Measurements from ENCODE around the gene CENPX. TPM values are rescaled to one million over a fixed set of nuclear protein-coding genes. Genes with fewer than 3 reads are reported as not detected.
A peak's percentile ranks its signal among the peaks of the same experiment; 100 is the strongest.

The CENPX gene
- total RNA-seq, 4 donors from 2014 or later: 85.4 to 131 (median 104) TPM

- Histone ChIP-seq H3K27ac (no peak overlapping the region), H3K36me3 (no peaks in the 10 kb centered on the region), H3K9me3 (no peaks in the 10 kb centered on the region), H3K4me1 (peaks cover 12 to 38% (median 31%) of the 10 kb centered on the region in 4 donors), H3K27me3 (peaks cover 9% of the 10 kb centered on the region), H3K4me3 (no peak overlapping the region)
- intact Hi-C loops (cut with DNase I; ENCODE audit: low total_unique reads): loop anchor here (5.0 kb wide), 1 partner anchor 472 kb away; no protein-coding TSS in a partner anchor
- DNase-seq: no peak
- no peak for TF ChIP-seq EP300 (IDR thresholded peaks at IDR 0.05; ENCODE audit: low read depth)
- no peak for TF ChIP-seq CTCF (IDR thresholded peaks at IDR 0.05)
- TF ChIP-seq POLR2A (IDR thresholded peaks at IDR 0.05): no peak
- TF ChIP-seq POLR2AphosphoS5 (IDR thresholded peaks at IDR 0.05): no peak
- WGBS, 2 donors (ENCODE audit: low coverage in 1 of 2): 89 to 90% methylated on average over 7 to 23 of the region's 23 CpGs
- in situ Hi-C loops (cut with MboI; ENCODE audit: low pct_ligation_motif_present in 1 of 4, low pct_unique_long_range_greater_than_20kb in 1 of 4, low sequenced_read_pairs in 3 of 4): loop anchor here in 3 of 4 donors (10.0 to 25.0 kb wide), 2 partner anchors 120 to 128 kb away; no protein-coding TSS in a partner anchor
These were observed 11.8 kb upstream of the CENPX start for GRCh38 chr17:82034371-82035011.

DNA sequence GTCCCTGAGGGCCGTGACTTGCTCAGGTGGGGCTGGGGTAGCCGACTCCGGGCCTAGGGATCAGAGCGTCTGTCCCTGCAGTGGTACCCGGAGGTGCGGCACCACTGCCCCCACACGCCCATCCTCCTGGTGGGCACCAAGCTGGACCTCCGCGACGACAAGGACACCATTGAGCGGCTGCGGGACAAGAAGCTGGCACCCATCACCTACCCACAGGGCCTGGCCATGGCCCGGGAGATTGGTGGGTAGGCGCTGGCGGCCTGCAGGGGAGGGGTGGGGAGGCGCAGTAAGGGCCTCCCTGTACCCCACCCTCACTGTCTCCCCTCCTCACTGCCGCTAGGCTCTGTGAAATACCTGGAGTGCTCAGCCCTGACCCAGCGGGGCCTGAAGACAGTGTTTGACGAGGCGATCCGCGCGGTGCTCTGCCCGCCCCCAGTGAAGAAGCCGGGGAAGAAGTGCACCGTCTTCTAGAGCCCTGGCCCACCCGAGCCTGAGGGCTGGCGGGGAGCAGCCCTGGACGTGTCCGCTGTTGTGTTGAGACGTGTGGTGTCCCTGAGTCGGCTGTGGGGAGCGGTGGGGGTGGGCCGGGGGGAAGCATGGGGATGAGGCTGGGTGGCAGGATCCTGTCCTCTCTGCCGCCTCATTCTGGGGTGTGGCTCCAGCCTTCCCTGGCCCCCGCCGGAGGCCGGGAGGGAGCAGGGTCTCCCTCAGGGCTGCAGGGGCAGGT is 10.8 kb upstream of the CENPX start:
- H3K4me3 ChIP-seq: no peak overlapping the region
- H3K36me3 ChIP-seq: no peaks in the 10 kb centered on the region
- H3K4me1 ChIP-seq: peaks cover 12 to 38% (median 31%) of the 10 kb centered on the region in 4 donors
- no peak for TF ChIP-seq EP300 (IDR thresholded peaks at IDR 0.05; ENCODE audit: low read depth)
- TF ChIP-seq POLR2A (IDR thresholded peaks at IDR 0.05): no peak
- TF ChIP-seq POLR2AphosphoS5 (IDR thresholded peaks at IDR 0.05): no peak
- TF ChIP-seq CTCF (IDR thresholded peaks at IDR 0.05): no peak
- no peak overlapping the region for H3K27ac ChIP-seq
- peaks cover 9% of the 10 kb centered on the region for H3K27me3 ChIP-seq
- DNase-seq: no peak
- in situ Hi-C loops (cut with MboI; ENCODE audit: low pct_ligation_motif_present in 1 of 4, low pct_unique_long_range_greater_than_20kb in 1 of 4, low sequenced_read_pairs in 3 of 4): loop anchor here in 3 of 4 donors (10.0 to 25.0 kb wide), 2 partner anchors 121 to 129 kb away; no protein-coding TSS in a partner anchor
- 73 to 95% methylated on average over 3 to 36 of the region's 38 CpGs for WGBS, 2 donors (ENCODE audit: low coverage in 1 of 2)
- H3K9me3 ChIP-seq: no peaks in the 10 kb centered on the region
- intact Hi-C loops (cut with DNase I; ENCODE audit: low total_unique reads): loop anchor here (5.0 kb wide), 1 partner anchor 471 kb away; no protein-coding TSS in a partner anchor

DNA sequence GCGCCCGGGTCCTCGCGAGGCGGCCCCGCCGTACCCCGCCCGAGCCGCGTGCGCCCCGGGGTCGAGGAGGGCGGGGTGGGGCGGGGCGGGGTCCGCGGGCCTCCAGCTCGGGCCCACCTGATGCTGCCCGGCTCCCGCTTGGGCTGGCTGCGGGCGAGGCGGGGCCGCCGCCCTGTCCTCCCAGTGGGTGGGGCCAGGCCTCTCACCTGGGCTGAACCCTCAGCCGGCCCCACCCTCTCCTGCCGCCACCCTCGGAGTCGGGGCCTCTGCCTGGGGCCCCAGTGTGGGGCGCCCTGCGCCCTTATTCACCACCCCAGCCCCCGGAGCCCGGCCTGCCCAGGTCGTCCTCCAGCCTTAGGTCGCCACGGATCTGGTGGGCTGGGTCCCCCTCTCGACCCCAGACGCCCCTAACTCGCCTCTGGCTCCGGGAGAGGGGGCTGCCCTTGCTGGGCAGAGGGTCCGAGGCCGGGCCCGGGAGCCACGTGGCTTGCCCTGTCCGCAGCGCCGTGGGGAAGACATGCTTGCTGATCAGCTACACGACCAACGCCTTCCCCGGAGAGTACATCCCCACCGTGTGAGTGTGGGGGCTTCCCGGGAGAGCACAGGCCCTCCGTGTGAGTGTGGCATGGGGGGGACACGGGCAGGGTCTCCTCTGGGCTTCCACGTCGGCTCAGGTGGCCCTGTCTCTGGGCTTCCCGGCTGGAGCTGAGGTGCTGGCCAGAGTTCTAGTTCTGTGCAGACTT is 9.4 kb upstream of the CENPX start:
- peak overlapping the region in 3 of 4 donors; percentile 3 to 49 (median 37) for H3K4me3 ChIP-seq
- in situ Hi-C loops (cut with MboI; ENCODE audit: low pct_ligation_motif_present in 1 of 4, low pct_unique_long_range_greater_than_20kb in 1 of 4, low sequenced_read_pairs in 3 of 4): loop anchor here in 3 of 4 donors (10.0 to 25.0 kb wide), 2 partner anchors 123 to 130 kb away; no protein-coding TSS in a partner anchor

More for the DNA sequence above, 9.4 kb upstream of the CENPX start:
- intact Hi-C loops (cut with DNase I; ENCODE audit: low total_unique reads): loop anchor here (5.0 kb wide), 1 partner anchor 470 kb away; no protein-coding TSS in a partner anchor
- WGBS, 2 donors (ENCODE audit: low coverage in 1 of 2): 19% methylated on average over 12 of the region's 59 CpGs; no CpG with 5 or more reads in 1 of the 2 donors
- H3K27me3 ChIP-seq: peaks cover 9% of the 10 kb centered on the region
- peak; percentile 80 for DNase-seq
- TF ChIP-seq POLR2A (IDR thresholded peaks at IDR 0.05) (no peak), POLR2AphosphoS5 (IDR thresholded peaks at IDR 0.05) (no peak), EP300 (IDR thresholded peaks at IDR 0.05; ENCODE audit: low read depth) (no peak), CTCF (IDR thresholded peaks at IDR 0.05) (no peak)
- peak overlapping the region in 2 of 4 donors; percentile 5 to 25 for H3K27ac ChIP-seq
- no peaks in the 10 kb centered on the region for H3K9me3 ChIP-seq
- H3K4me1 ChIP-seq: peaks cover 12 to 32% (median 27%) of the 10 kb centered on the region in 4 donors
- H3K36me3 ChIP-seq: no peaks in the 10 kb centered on the region

Measured in transverse colon (tissue), 4 donors.